ENCODE results near the gene TSHR. TPM values are rescaled to one million over a fixed set of nuclear protein-coding genes. Genes with fewer than 3 reads are reported as not detected.

The TSHR gene
- total RNA-seq, 1 donor from 2014 or later: not detected

DNA sequence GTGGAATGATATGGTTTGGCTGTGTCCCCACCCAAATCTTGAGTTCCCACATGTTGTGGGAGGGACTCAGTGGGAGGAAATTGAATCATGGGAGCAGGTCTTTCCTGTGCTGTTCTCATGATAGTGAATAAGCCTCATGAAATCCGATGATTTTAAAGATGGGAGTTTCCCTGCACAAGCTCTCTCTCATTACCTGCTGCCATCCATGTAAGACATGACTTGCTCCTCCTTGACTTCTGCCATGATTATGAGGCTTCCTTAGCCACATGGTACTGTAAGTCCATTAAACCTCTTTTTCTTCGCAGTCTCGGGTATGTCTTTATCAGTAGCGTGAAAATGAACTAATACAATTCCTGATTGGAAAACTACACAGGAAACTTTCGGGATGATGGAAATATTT, 100.5 kb downstream of the TSHR start:
- H3K4me1 ChIP-seq (ENCODE audit: insufficient read depth, low read length): no peaks in the 10 kb centered on the region
- no peak overlapping the region for H3K4me3 ChIP-seq (ENCODE audit: insufficient read depth, low read depth, low read length)
- H3K36me3 ChIP-seq (ENCODE audit: insufficient read depth, low read length): no peaks in the 10 kb centered on the region
- no peak for TF ChIP-seq EZH2 (IDR thresholded peaks at IDR 0.05; ENCODE audit: insufficient read depth, low read length)
- TF ChIP-seq, protein P1, sequence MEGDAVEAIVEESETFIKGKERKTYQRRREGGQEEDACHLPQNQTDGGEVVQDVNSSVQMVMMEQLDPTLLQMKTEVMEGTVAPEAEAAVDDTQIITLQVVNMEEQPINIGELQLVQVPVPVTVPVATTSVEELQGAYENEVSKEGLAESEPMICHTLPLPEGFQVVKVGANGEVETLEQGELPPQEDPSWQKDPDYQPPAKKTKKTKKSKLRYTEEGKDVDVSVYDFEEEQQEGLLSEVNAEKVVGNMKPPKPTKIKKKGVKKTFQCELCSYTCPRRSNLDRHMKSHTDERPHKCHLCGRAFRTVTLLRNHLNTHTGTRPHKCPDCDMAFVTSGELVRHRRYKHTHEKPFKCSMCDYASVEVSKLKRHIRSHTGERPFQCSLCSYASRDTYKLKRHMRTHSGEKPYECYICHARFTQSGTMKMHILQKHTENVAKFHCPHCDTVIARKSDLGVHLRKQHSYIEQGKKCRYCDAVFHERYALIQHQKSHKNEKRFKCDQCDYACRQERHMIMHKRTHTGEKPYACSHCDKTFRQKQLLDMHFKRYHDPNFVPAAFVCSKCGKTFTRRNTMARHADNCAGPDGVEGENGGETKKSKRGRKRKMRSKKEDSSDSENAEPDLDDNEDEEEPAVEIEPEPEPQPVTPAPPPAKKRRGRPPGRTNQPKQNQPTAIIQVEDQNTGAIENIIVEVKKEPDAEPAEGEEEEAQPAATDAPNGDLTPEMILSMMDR (IDR thresholded peaks at IDR 0.05; ENCODE audit: insufficient read depth, low read depth, low read length): no peak
- DNase-seq (ENCODE audit: low read depth) (no peak), FAIRE-seq (no peak)
- H3K27ac Mint-ChIP-seq (ENCODE audit: unreplicated experiment): no peak overlapping the region
- H3K27me3 Mint-ChIP-seq (ENCODE audit: low read depth, unreplicated experiment): no peaks in the 10 kb centered on the region
- peaks cover 12% of the 10 kb centered on the region for H3K9me3 Mint-ChIP-seq (ENCODE audit: unreplicated experiment)
- no peak overlapping the region for H2AFZ ChIP-seq (ENCODE audit: low read depth, low read length)
- no peak overlapping the region for H3K4me3 Mint-ChIP-seq (ENCODE audit: unreplicated experiment)
- H3K27ac ChIP-seq (ENCODE audit: low read depth, low read length): no peak overlapping the region
- no peak overlapping the region for H3K4me2 ChIP-seq (ENCODE audit: low read length)
- no peak overlapping the region for H3K9ac ChIP-seq (ENCODE audit: low read length)
- no peaks in the 10 kb centered on the region for H3K27me3 ChIP-seq (ENCODE audit: insufficient read depth, low read length)
- H3K9me3 ChIP-seq (ENCODE audit: insufficient read depth, low read depth, low read length): no peaks in the 10 kb centered on the region
- H4K20me1 ChIP-seq (ENCODE audit: insufficient read depth, low read length): no peaks in the 10 kb centered on the region
- H3K36me3 Mint-ChIP-seq (ENCODE audit: low read depth, unreplicated experiment): no peaks in the 10 kb centered on the region
- H3K79me2 ChIP-seq (ENCODE audit: insufficient read depth, low read length): no peaks in the 10 kb centered on the region
- H3K4me1 Mint-ChIP-seq (ENCODE audit: low read depth, unreplicated experiment): no peaks in the 10 kb centered on the region

DNA sequence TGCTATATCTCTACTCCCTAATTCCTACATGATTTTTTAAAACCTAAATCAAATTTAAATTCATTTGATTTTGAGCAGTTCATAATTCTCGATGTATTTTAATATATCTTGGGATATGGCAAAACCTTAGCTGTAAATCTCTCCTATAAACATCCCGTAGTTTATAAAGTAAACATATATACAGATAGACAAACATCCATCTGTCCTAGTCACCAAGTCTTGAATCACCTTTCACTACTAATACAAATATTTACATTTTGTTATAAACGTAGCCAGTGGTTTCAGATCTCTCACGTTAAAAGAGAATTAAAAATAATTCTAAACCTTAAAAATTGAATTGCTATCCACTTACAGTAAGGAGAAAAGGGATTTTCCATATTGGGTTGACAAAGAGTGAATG, 107.0 kb downstream of the TSHR start:
- no peak overlapping the region for H3K4me3 ChIP-seq (ENCODE audit: insufficient read depth, low read depth, low read length)
- H3K27me3 ChIP-seq (ENCODE audit: insufficient read depth, low read length): no peaks in the 10 kb centered on the region
- no peak overlapping the region for H2AFZ ChIP-seq (ENCODE audit: low read depth, low read length)
- no peak for TF ChIP-seq EZH2 (IDR thresholded peaks at IDR 0.05; ENCODE audit: insufficient read depth, low read length)
- TF ChIP-seq, protein P1 (IDR thresholded peaks at IDR 0.05; ENCODE audit: insufficient read depth, low read depth, low read length): no peak
- H3K27ac ChIP-seq (ENCODE audit: low read depth, low read length): no peak overlapping the region
- no peaks in the 10 kb centered on the region for H3K79me2 ChIP-seq (ENCODE audit: insufficient read depth, low read length)
- H3K9ac ChIP-seq (ENCODE audit: low read length): no peak overlapping the region
- H3K9me3 ChIP-seq (ENCODE audit: insufficient read depth, low read depth, low read length): no peaks in the 10 kb centered on the region
- H4K20me1 ChIP-seq (ENCODE audit: insufficient read depth, low read length): no peaks in the 10 kb centered on the region
- Mint-ChIP-seq H3K27ac (ENCODE audit: unreplicated experiment) (no peak overlapping the region), H3K9me3 (ENCODE audit: unreplicated experiment) (no peaks in the 10 kb centered on the region), H3K27me3 (ENCODE audit: low read depth, unreplicated experiment) (no peaks in the 10 kb centered on the region), H3K4me3 (ENCODE audit: unreplicated experiment) (no peak overlapping the region), H3K36me3 (ENCODE audit: low read depth, unreplicated experiment) (no peaks in the 10 kb centered on the region), H3K4me1 (ENCODE audit: low read depth, unreplicated experiment) (peaks cover 2% of the 10 kb centered on the region)
- H3K36me3 ChIP-seq (ENCODE audit: insufficient read depth, low read length): no peaks in the 10 kb centered on the region
- no peak overlapping the region for H3K4me2 ChIP-seq (ENCODE audit: low read length)
- H3K4me1 ChIP-seq (ENCODE audit: insufficient read depth, low read length): no peaks in the 10 kb centered on the region
- FAIRE-seq (no peak), DNase-seq (ENCODE audit: low read depth) (no peak)

DNA sequence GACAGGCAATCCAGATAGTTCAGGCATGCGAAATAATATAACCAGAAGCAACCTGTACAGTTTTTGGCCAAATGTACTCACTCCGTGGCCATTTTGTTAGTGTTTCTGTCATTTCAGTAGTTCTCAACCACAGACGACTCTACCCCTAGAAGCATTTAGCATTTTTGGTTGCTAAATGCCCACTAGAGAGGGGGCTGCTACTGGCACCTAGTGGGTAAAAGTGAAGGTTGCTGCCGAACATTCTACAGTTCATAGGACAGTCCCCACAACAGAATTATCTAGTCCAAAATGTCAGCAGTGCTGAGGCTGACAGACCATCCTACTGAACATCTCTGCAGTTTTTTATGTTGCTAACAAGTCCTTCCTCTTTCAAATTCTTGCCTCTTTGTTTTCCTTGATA, 107.4 kb downstream of the TSHR start:
- Mint-ChIP-seq H3K4me1 (ENCODE audit: low read depth, unreplicated experiment) (peaks cover 2% of the 10 kb centered on the region), H3K36me3 (ENCODE audit: low read depth, unreplicated experiment) (no peaks in the 10 kb centered on the region)
- H3K27ac ChIP-seq (ENCODE audit: low read depth, low read length): no peak overlapping the region

More for the DNA sequence above, 107.4 kb downstream of the TSHR start:
- H2AFZ ChIP-seq (ENCODE audit: low read depth, low read length): no peak overlapping the region
- no peaks in the 10 kb centered on the region for H3K27me3 Mint-ChIP-seq (ENCODE audit: low read depth, unreplicated experiment)
- no peak for DNase-seq (ENCODE audit: low read depth)
- H3K4me3 Mint-ChIP-seq (ENCODE audit: unreplicated experiment): no peak overlapping the region
- no peak overlapping the region for H3K4me2 ChIP-seq (ENCODE audit: low read length)
- H3K27me3 ChIP-seq (ENCODE audit: insufficient read depth, low read length): no peaks in the 10 kb centered on the region
- no peak overlapping the region for H3K4me3 ChIP-seq (ENCODE audit: insufficient read depth, low read depth, low read length)
- no peaks in the 10 kb centered on the region for H3K9me3 Mint-ChIP-seq (ENCODE audit: unreplicated experiment)
- no peaks in the 10 kb centered on the region for H4K20me1 ChIP-seq (ENCODE audit: insufficient read depth, low read length)
- H3K79me2 ChIP-seq (ENCODE audit: insufficient read depth, low read length): no peaks in the 10 kb centered on the region
- no peaks in the 10 kb centered on the region for H3K36me3 ChIP-seq (ENCODE audit: insufficient read depth, low read length)
- H3K4me1 ChIP-seq (ENCODE audit: insufficient read depth, low read length): no peaks in the 10 kb centered on the region
- H3K9me3 ChIP-seq (ENCODE audit: insufficient read depth, low read depth, low read length): no peaks in the 10 kb centered on the region
- H3K27ac Mint-ChIP-seq (ENCODE audit: unreplicated experiment): no peak overlapping the region
- TF ChIP-seq, protein P1 (IDR thresholded peaks at IDR 0.05; ENCODE audit: insufficient read depth, low read depth, low read length): peak; percentile 6
- no peak for TF ChIP-seq EZH2 (IDR thresholded peaks at IDR 0.05; ENCODE audit: insufficient read depth, low read length)
- FAIRE-seq: no peak
- no peak overlapping the region for H3K9ac ChIP-seq (ENCODE audit: low read length)

Measured in astrocyte (in vitro differentiated cells and primary cell).